ENCODE data around the gene NYAP1. TPM values are rescaled to one million over a fixed set of nuclear protein-coding genes. Genes with fewer than 3 reads are reported as not detected.
"Not testable (repeated sequence)": the region's sequence is repeated elsewhere in the genome, so short reads cannot be mapped to it uniquely, and the experiment has no call there.

The NYAP1 gene
- total RNA-seq, 2 donors from 2014 or later, result 7.9 to 9.3 TPM

- peaks cover 11% of the 10 kb centered on the region for H3K4me1 Mint-ChIP-seq
- not testable (repeated sequence) for H3K4me3 ChIP-seq (ENCODE audit: low read length); H3K27ac Mint-ChIP-seq; H3K9ac ChIP-seq (ENCODE audit: extremely low read depth, low read length, poor library complexity, severe bottlenecking); H3K9me3 Mint-ChIP-seq; H3K4me1 ChIP-seq (ENCODE audit: control insufficient read depth, insufficient read depth, low read length); H3K27me3 ChIP-seq (ENCODE audit: control insufficient read depth, insufficient read depth, low read length, poor library complexity, severe bottlenecking); H3K27ac ChIP-seq (ENCODE audit: low read depth, low read length); H3K27me3 Mint-ChIP-seq (ENCODE audit: insufficient read depth); DNase-seq; H3K9me3 ChIP-seq (ENCODE audit: control insufficient read depth, low read length); H3K4me3 Mint-ChIP-seq
- 93 to 98% methylated on average over 7 of the region's 7 CpGs for WGBS, 2 experiments (ENCODE audit: insufficient coverage in 1 of 2, insufficient read length in 1 of 2)
- peaks cover 11% of the 10 kb centered on the region for H3K36me3 Mint-ChIP-seq (ENCODE audit: low read depth)
- peaks cover 25% of the 10 kb centered on the region for H3K36me3 ChIP-seq (ENCODE audit: control insufficient read depth, insufficient read depth, low read length)
These were observed 44.5 kb upstream of the NYAP1 start for GRCh38 chr7:100439244-100439643.

- DNase-seq, result no peak
- H3K27ac ChIP-seq (ENCODE audit: low read depth, low read length), result no peak overlapping the region
- no peak overlapping the region for H3K9ac ChIP-seq (ENCODE audit: extremely low read depth, low read length, poor library complexity, severe bottlenecking)
- Mint-ChIP-seq H3K27ac (peak overlapping the region; percentile 27), H3K4me1 (peaks cover 5% of the 10 kb centered on the region), H3K36me3 (ENCODE audit: low read depth) (peaks cover 3% of the 10 kb centered on the region), H3K27me3 (ENCODE audit: insufficient read depth) (no peaks in the 10 kb centered on the region), H3K4me3 (no peak overlapping the region), H3K9me3 (no peaks in the 10 kb centered on the region)
- H3K4me1 ChIP-seq (ENCODE audit: control insufficient read depth, insufficient read depth, low read length), result no peaks in the 10 kb centered on the region
- H3K9me3 ChIP-seq (ENCODE audit: control insufficient read depth, low read length), result no peaks in the 10 kb centered on the region
- TF ChIP-seq CTCF (conservative IDR thresholded peaks at IDR 0.05), result no peak
- 94 to 96% methylated on average over 6 to 11 of the region's 11 CpGs for WGBS, 2 experiments (ENCODE audit: insufficient coverage in 1 of 2, insufficient read length in 1 of 2)
- peaks cover 18% of the 10 kb centered on the region for H3K36me3 ChIP-seq (ENCODE audit: control insufficient read depth, insufficient read depth, low read length)
- no peaks in the 10 kb centered on the region for H3K27me3 ChIP-seq (ENCODE audit: control insufficient read depth, insufficient read depth, low read length, poor library complexity, severe bottlenecking)
- H3K4me3 ChIP-seq (ENCODE audit: low read length), result no peak overlapping the region
These were observed 41.8 kb upstream of the NYAP1 start for GRCh38 chr7:100441641-100442535.

GRCh38 chr7:100443096-100443840 is 40.5 kb upstream of the NYAP1 start:
- peaks cover 5% of the 10 kb centered on the region for H3K4me1 Mint-ChIP-seq
- Histone ChIP-seq H3K27ac (ENCODE audit: low read depth, low read length) (no peak overlapping the region), H3K9ac (ENCODE audit: extremely low read depth, low read length, poor library complexity, severe bottlenecking) (no peak overlapping the region), H3K9me3 (ENCODE audit: control insufficient read depth, low read length) (no peaks in the 10 kb centered on the region), H3K36me3 (ENCODE audit: control insufficient read depth, insufficient read depth, low read length) (peaks cover 8% of the 10 kb centered on the region), H3K4me1 (ENCODE audit: control insufficient read depth, insufficient read depth, low read length) (no peaks in the 10 kb centered on the region), H3K4me3 (ENCODE audit: low read length) (no peak overlapping the region), H3K27me3 (ENCODE audit: control insufficient read depth, insufficient read depth, low read length, poor library complexity, severe bottlenecking) (no peaks in the 10 kb centered on the region)
- no peak for TF ChIP-seq CTCF (conservative IDR thresholded peaks at IDR 0.05)
- H3K4me3 Mint-ChIP-seq, result no peak overlapping the region
- H3K27ac Mint-ChIP-seq, result peak overlapping the region; percentile 84
- peaks cover 1% of the 10 kb centered on the region for H3K36me3 Mint-ChIP-seq (ENCODE audit: low read depth)
- H3K9me3 Mint-ChIP-seq, result no peaks in the 10 kb centered on the region
- WGBS, 2 experiments (ENCODE audit: insufficient coverage in 1 of 2, insufficient read length in 1 of 2), result 92 to 94% methylated on average over 6 to 9 of the region's 9 CpGs
- no peaks in the 10 kb centered on the region for H3K27me3 Mint-ChIP-seq (ENCODE audit: insufficient read depth)
- DNase-seq, result no peak
